WTC11 (cell line): ENCODE measurements around the gene SNRPE.

Experiments
- CBFB ChIP-seq: sonication (generic); formaldehyde crosslinking; IDR thresholded peaks from 2 replicates; pipeline ENCODE4 v1.8.1; 2022; ENCODE audit warnings: mild to moderate bottlenecking, low read depth, missing genetic modification reagents
- ERG ChIP-seq: fragments of 250-450 bp; sonication (Bioruptor Pico); IDR thresholded peaks from 2 replicates; pipeline ENCODE4 v1.8.0; 2021; ENCODE audit warnings: mild to moderate bottlenecking
- NFE2L1 ChIP-seq: sonication (generic); formaldehyde crosslinking; IDR thresholded peaks from 2 replicates; pipeline ENCODE4 v1.8.1; 2023; ENCODE audit warnings: missing genetic modification reagents
- SMAD4 ChIP-seq: sonication (generic); formaldehyde crosslinking; IDR thresholded peaks from 2 replicates; pipeline ENCODE4 v1.8.0; 2022; ENCODE audit warnings: mild to moderate bottlenecking, missing genetic modification reagents
- SP1 ChIP-seq: sonication (generic); formaldehyde crosslinking; conservative IDR thresholded peaks from 2 replicates; pipeline ENCODE4 v1.8.1; 2022; ENCODE audit warnings: missing genetic modification reagents
- TEAD1 ChIP-seq: sonication (generic); formaldehyde crosslinking; IDR thresholded peaks from 2 replicates; pipeline ENCODE4 v1.8.0; 2022; ENCODE audit warnings: mild to moderate bottlenecking, missing genetic modification reagents
- TEAD4 ChIP-seq: sonication (generic); formaldehyde crosslinking; IDR thresholded peaks from 2 replicates; pipeline ENCODE4 v1.8.0; 2022; ENCODE audit warnings: mild to moderate bottlenecking, missing genetic modification reagents
- TF ChIP-seq, protein P1 (sequence below): fragments of 200-600 bp; IDR thresholded peaks from 2 replicates; pipeline ENCODE4 v1.8.0; 2022; ENCODE audit warnings: antibody characterized with exemption
- TF ChIP-seq, protein P2 (sequence below): sonication (generic); formaldehyde crosslinking; IDR thresholded peaks from 2 replicates; pipeline ENCODE4 v1.8.1; 2023; ENCODE audit warnings: mild to moderate bottlenecking, missing genetic modification reagents
- TF ChIP-seq, protein P3 (sequence below): sonication (generic); formaldehyde crosslinking; IDR thresholded peaks from 2 replicates; pipeline ENCODE4 v1.8.0; 2022; ENCODE audit warnings: mild to moderate bottlenecking, missing genetic modification reagents

DNA sequence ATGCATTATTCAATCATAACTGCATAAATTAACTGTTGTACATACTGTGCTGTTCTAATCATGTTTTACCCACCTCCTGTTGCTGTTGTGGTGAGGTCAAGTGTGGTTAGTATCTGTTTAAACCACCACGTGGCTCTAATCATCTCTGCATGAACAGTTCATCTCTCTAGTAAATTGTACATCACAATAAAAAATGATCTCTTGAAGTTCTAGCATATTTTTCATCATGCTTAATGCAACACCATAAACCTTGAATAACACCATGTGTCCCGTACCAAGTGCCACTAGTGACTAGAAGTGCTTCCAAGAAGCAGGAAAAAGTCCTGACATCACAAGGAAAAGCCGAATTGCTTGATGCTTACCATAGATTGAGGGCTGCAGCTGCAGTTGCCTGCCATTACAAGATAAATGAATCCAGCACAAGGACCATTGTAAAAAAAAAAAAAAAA is 51.7 kb downstream of the SNRPE start:
- no peak for TF ChIP-seq CBFB
- TF ChIP-seq, protein P1, sequence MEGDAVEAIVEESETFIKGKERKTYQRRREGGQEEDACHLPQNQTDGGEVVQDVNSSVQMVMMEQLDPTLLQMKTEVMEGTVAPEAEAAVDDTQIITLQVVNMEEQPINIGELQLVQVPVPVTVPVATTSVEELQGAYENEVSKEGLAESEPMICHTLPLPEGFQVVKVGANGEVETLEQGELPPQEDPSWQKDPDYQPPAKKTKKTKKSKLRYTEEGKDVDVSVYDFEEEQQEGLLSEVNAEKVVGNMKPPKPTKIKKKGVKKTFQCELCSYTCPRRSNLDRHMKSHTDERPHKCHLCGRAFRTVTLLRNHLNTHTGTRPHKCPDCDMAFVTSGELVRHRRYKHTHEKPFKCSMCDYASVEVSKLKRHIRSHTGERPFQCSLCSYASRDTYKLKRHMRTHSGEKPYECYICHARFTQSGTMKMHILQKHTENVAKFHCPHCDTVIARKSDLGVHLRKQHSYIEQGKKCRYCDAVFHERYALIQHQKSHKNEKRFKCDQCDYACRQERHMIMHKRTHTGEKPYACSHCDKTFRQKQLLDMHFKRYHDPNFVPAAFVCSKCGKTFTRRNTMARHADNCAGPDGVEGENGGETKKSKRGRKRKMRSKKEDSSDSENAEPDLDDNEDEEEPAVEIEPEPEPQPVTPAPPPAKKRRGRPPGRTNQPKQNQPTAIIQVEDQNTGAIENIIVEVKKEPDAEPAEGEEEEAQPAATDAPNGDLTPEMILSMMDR = no peak
- TF ChIP-seq, protein P2, sequence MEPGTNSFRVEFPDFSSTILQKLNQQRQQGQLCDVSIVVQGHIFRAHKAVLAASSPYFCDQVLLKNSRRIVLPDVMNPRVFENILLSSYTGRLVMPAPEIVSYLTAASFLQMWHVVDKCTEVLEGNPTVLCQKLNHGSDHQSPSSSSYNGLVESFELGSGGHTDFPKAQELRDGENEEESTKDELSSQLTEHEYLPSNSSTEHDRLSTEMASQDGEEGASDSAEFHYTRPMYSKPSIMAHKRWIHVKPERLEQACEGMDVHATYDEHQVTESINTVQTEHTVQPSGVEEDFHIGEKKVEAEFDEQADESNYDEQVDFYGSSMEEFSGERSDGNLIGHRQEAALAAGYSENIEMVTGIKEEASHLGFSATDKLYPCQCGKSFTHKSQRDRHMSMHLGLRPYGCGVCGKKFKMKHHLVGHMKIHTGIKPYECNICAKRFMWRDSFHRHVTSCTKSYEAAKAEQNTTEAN (CRISPR knock-in tag) = no peak
- no peak for TF ChIP-seq ERG (CRISPR knock-in tag)
- no peak for TF ChIP-seq NFE2L1 (CRISPR knock-in tag)
- TF ChIP-seq TEAD1 (CRISPR knock-in tag) = no peak
- no peak for TF ChIP-seq SMAD4
- no peak for TF ChIP-seq SP1 (CRISPR knock-in tag)
- no peak for TF ChIP-seq TEAD4
- TF ChIP-seq, protein P3, sequence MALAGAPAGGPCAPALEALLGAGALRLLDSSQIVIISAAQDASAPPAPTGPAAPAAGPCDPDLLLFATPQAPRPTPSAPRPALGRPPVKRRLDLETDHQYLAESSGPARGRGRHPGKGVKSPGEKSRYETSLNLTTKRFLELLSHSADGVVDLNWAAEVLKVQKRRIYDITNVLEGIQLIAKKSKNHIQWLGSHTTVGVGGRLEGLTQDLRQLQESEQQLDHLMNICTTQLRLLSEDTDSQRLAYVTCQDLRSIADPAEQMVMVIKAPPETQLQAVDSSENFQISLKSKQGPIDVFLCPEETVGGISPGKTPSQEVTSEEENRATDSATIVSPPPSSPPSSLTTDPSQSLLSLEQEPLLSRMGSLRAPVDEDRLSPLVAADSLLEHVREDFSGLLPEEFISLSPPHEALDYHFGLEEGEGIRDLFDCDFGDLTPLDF (CRISPR knock-in tag) = no peak
